H1 (cell line): ENCODE data around the gene DPYSL4. TPM values are rescaled to one million over a fixed set of nuclear protein-coding genes. Genes with fewer than 3 reads are reported as not detected.

Source experiments
- CTCF ChIA-PET: fragments of 300-600 bp; sonication (Branson Sonifier 250); formaldehyde crosslinking; loops from one replicate; lab custom pipeline; 2021; ENCODE audit not compliant: partially characterized antibody; lab: Charles Lee
- POLR2A ChIA-PET: fragments of 300-600 bp; sonication (Branson Sonifier 250); formaldehyde crosslinking; loops from one replicate; lab custom pipeline; 2021; ENCODE audit warnings: inconsistent platforms; ENCODE audit not compliant: partially characterized antibody; lab: Charles Lee
- DNase-seq, 2 experiments: peaks; one replicate each; pipeline versions ENCODE4 v3.0.0 to v3.0.0-alpha.2; 2010 to 2022; ENCODE audit warnings: low spot score in 2 of 2, low read depth in 1 of 2, mixed read lengths in 1 of 2
- FAIRE-seq: peaks from 2 replicates; lab custom pipeline; 2011; peaks lifted over from hg19 to GRCh38; lab: Jason Lieb, UNC
- H2AFZ ChIP-seq: 2 replicates; pipeline ENCODE4 v1.8.1; 2012; ENCODE audit warnings: low read length, inconsistent platforms
- H2AK5ac ChIP-seq: 2 replicates; pipeline ENCODE4 v1.6.1; 2013; ENCODE audit warnings: low read depth, low read length
- H2BK120ac ChIP-seq: replicated peaks from 2 replicates; pipeline ENCODE3; 2013; ENCODE audit warnings: low read depth, low read length, inconsistent platforms
- H2BK12ac ChIP-seq: 2 replicates; pipeline ENCODE4 v1.6.1; 2013; ENCODE audit warnings: low read depth, low read length
- H2BK15ac ChIP-seq: 2 replicates; pipeline ENCODE4 v1.6.1; 2013; ENCODE audit warnings: low read length
- H2BK20ac ChIP-seq: 2 replicates; pipeline ENCODE4 v1.6.1; 2013; ENCODE audit warnings: low read length
- H2BK5ac ChIP-seq: 2 replicates; pipeline ENCODE4 v1.6.1; 2013; ENCODE audit warnings: low read depth, low read length
- H3K14ac ChIP-seq: 2 replicates; pipeline ENCODE4 v1.6.1; 2013; ENCODE audit warnings: inconsistent platforms; ENCODE audit not compliant: insufficient read length
- H3K18ac ChIP-seq: 2 replicates; pipeline ENCODE4 v1.6.1; 2013; ENCODE audit warnings: low read length; ENCODE audit errors: extremely low read depth
- H3K23ac ChIP-seq: 2 replicates; pipeline ENCODE4 v1.6.1; 2013; ENCODE audit warnings: inconsistent platforms; ENCODE audit not compliant: insufficient read length
- H3K23me2 ChIP-seq: 2 replicates; pipeline ENCODE4 v1.6.1; 2013; ENCODE audit warnings: low read depth, low read length
- H3K27ac ChIP-seq: 2 replicates; pipeline ENCODE4 v1.6.1; 2011; ENCODE audit warnings: low read depth, low read length, inconsistent platforms
- H3K27me3 ChIP-seq, 4 experiments: replicated peaks in 1 of 4; 1 replicate in 1 of 4; 2 replicates in 3 of 4; pipeline versions ENCODE4 v1.6.1 to v1.8.1; 2011 to 2013; ENCODE audit warnings: low read length in 3 of 4, mild to moderate bottlenecking in 3 of 4, inconsistent platforms in 2 of 4, mixed read lengths in 2 of 4, moderate library complexity in 1 of 4; ENCODE audit not compliant: control insufficient read depth in 3 of 4, insufficient read depth in 3 of 4; ENCODE audit errors: extremely low read depth in 1 of 4
- H3K36me3 ChIP-seq, 4 experiments: 2 replicates each; pipeline versions ENCODE4 v1.6.1 to v1.8.1; 2011 to 2013; ENCODE audit warnings: mild to moderate bottlenecking in 4 of 4, low read length in 3 of 4, moderate library complexity in 2 of 4, control low read depth in 1 of 4, inconsistent platforms in 1 of 4; ENCODE audit not compliant: insufficient read depth in 4 of 4, control insufficient read depth in 2 of 4
- H3K4ac ChIP-seq: replicated peaks from 2 replicates; pipeline ENCODE3; 2013; ENCODE audit warnings: low read length, low read depth, mixed read lengths, inconsistent platforms; ENCODE audit not compliant: insufficient read length
- H3K4me1 ChIP-seq, 4 experiments: replicated peaks in 1 of 4; 1 replicate in 1 of 4; 2 replicates in 3 of 4; pipeline versions ENCODE4 v1.6.1 to v1.8.1; 2011 to 2013; ENCODE audit warnings: low read length in 3 of 4, inconsistent platforms in 2 of 4, mixed read lengths in 1 of 4; ENCODE audit not compliant: insufficient read depth in 4 of 4, control insufficient read depth in 3 of 4
- H3K4me2 ChIP-seq, 2 experiments: 2 replicates each; pipeline versions ENCODE4 v1.6.1 to v1.8.1; 2011 to 2013; ENCODE audit warnings: low read depth in 2 of 2, low read length in 2 of 2, control low read depth in 1 of 2, inconsistent platforms in 1 of 2, mild to moderate bottlenecking in 1 of 2; ENCODE audit not compliant: insufficient read depth in 1 of 2
- H3K4me3 ChIP-seq, 4 experiments: fragments of 200-600, 300-600 bp in 1 of 4; sonication (generic), shearing (Covaris generic), sonication (Bioruptor Twin) in 1 of 4; 2 replicates each; pipeline versions ENCODE4 v1.5.1 to v1.8.1; 2011 to 2016; ENCODE audit warnings: low read length in 4 of 4, low read depth in 3 of 4, control low read depth in 2 of 4, inconsistent platforms in 2 of 4, mild to moderate bottlenecking in 2 of 4, mixed read lengths in 1 of 4, moderate library complexity in 1 of 4; ENCODE audit not compliant: insufficient read depth in 2 of 4; ENCODE audit errors: extremely low read depth in 1 of 4
- H3K56ac ChIP-seq: replicated peaks from 2 replicates; pipeline ENCODE3; 2013; ENCODE audit warnings: low read depth, mild to moderate bottlenecking, mixed read lengths, low read length, inconsistent platforms; ENCODE audit not compliant: insufficient read length
- H3K79me1 ChIP-seq: 2 replicates; pipeline ENCODE4 v1.6.1; 2013; ENCODE audit warnings: low read depth, low read length, control low read depth
- H3K79me2 ChIP-seq, 2 experiments: 2 replicates each; pipeline versions ENCODE4 v1.6.1 to v1.8.1; 2012 to 2013; ENCODE audit warnings: low read length in 2 of 2, mild to moderate bottlenecking in 2 of 2, inconsistent platforms in 1 of 2; ENCODE audit not compliant: insufficient read depth in 2 of 2, control insufficient read depth in 1 of 2
- H3K9ac ChIP-seq, 4 experiments: replicated peaks in 1 of 4; 1 replicate in 1 of 4; 2 replicates in 3 of 4; pipeline versions ENCODE4 v1.6.1 to v1.8.1; 2011 to 2013; ENCODE audit warnings: low read depth in 3 of 4, low read length in 3 of 4, control low read depth in 2 of 4, mild to moderate bottlenecking in 2 of 4, moderate library complexity in 2 of 4, inconsistent platforms in 1 of 4; ENCODE audit errors: extremely low read depth in 1 of 4
- H3K9me3 ChIP-seq, 2 experiments: 2 replicates each; pipeline versions ENCODE4 v1.6.1 to v1.8.1; 2012 to 2013; ENCODE audit warnings: mild to moderate bottlenecking in 2 of 2, moderate library complexity in 2 of 2, control low read depth in 1 of 2, inconsistent platforms in 1 of 2, low read depth in 1 of 2, low read length in 1 of 2, mixed read lengths in 1 of 2; ENCODE audit not compliant: insufficient read depth in 2 of 2
- H4K20me1 ChIP-seq, 2 experiments: replicated peaks in 1 of 2; 2 replicates each; pipeline versions ENCODE3 to v1.8.1; 2011 to 2013; ENCODE audit warnings: inconsistent platforms in 2 of 2, low read length in 2 of 2, mild to moderate bottlenecking in 1 of 2; ENCODE audit not compliant: insufficient read depth in 2 of 2, control insufficient read depth in 1 of 2
- H4K5ac ChIP-seq: 2 replicates; pipeline ENCODE4 v1.6.1; 2013; ENCODE audit warnings: low read length, low read depth, mixed read lengths, inconsistent platforms; ENCODE audit not compliant: insufficient read length
- H4K8ac ChIP-seq: 2 replicates; pipeline ENCODE4 v1.8.0; 2013; ENCODE audit warnings: mild to moderate bottlenecking, moderate library complexity, low read length, inconsistent platforms; ENCODE audit not compliant: insufficient read depth; ENCODE audit errors: extremely low read depth
- H4K91ac ChIP-seq: replicated peaks from 2 replicates; pipeline ENCODE3; 2013; ENCODE audit warnings: low read length, mixed read lengths, inconsistent platforms; ENCODE audit not compliant: insufficient read length
- BCL11A ChIP-seq, 2 experiments: IDR thresholded peaks; one replicate each; pipeline ENCODE4 v1.6.1; 2011; ENCODE audit warnings: low read depth in 2 of 2, low read length in 2 of 2, mild to moderate bottlenecking in 2 of 2
- CEBPB ChIP-seq: IDR thresholded peaks from 2 replicates; pipeline ENCODE4 v1.6.1; 2012; ENCODE audit warnings: low read depth, low read length
- CTBP2 ChIP-seq: IDR thresholded peaks from 2 replicates; pipeline ENCODE4 v1.7.0; 2011; ENCODE audit warnings: borderline replicate concordance, mild to moderate bottlenecking, moderate library complexity, mixed read lengths, low read length; ENCODE audit not compliant: insufficient read depth, insufficient read length
- EP300 ChIP-seq, 2 experiments: IDR thresholded peaks; 1 replicate in 1 of 2; 2 replicates in 1 of 2; pipeline ENCODE4 v1.6.1; 2011 to 2012; ENCODE audit warnings: low read depth in 2 of 2, low read length in 2 of 2, mild to moderate bottlenecking in 2 of 2, borderline replicate concordance in 1 of 2, inconsistent platforms in 1 of 2, moderate library complexity in 1 of 2
- HDAC6 ChIP-seq: IDR thresholded peaks from one replicate; pipeline ENCODE4 v1.7.1; 2012; ENCODE audit warnings: low read depth, mild to moderate bottlenecking, inconsistent platforms, low read length, moderate library complexity
- JUND ChIP-seq: IDR thresholded peaks from 2 replicates; pipeline ENCODE4 v1.6.1; 2011; ENCODE audit warnings: mild to moderate bottlenecking, improper control_type of control experiment, low read length
- KDM5A ChIP-seq: fragments of 200-600 bp; IDR thresholded peaks from 2 replicates; pipeline ENCODE4 v1.7.1; 2012; ENCODE audit warnings: mild to moderate bottlenecking, low read length, inconsistent platforms, mixed read lengths
- NRF1 ChIP-seq: IDR thresholded peaks from 2 replicates; pipeline ENCODE4 v1.6.1; 2011; ENCODE audit warnings: mild to moderate bottlenecking, low read depth, low read length, improper control_type of control experiment
- POLR2A ChIP-seq, 2 experiments: IDR thresholded peaks; 1 replicate in 1 of 2; 2 replicates in 1 of 2; pipeline ENCODE4 v1.6.1; 2011; ENCODE audit warnings: low read depth in 2 of 2, low read length in 2 of 2, mild to moderate bottlenecking in 2 of 2; ENCODE audit errors: control extremely low read depth in 1 of 2
- POU5F1 ChIP-seq: IDR thresholded peaks from 2 replicates; pipeline ENCODE4 v1.6.1; 2011; ENCODE audit warnings: low read depth, mild to moderate bottlenecking, low read length, moderate library complexity
- RAD21 ChIP-seq, 2 experiments: IDR thresholded peaks in 1 of 2; conservative IDR thresholded peaks in 1 of 2; 2 replicates each; pipeline ENCODE4 v1.6.1; 2011; ENCODE audit warnings: low read depth in 2 of 2, low read length in 2 of 2, improper control_type of control experiment in 1 of 2, inconsistent platforms in 1 of 2, mild to moderate bottlenecking in 1 of 2, moderate library complexity in 1 of 2
- SIRT6 ChIP-seq: IDR thresholded peaks from one replicate; pipeline ENCODE4 v1.7.1; 2012; ENCODE audit warnings: low read length, inconsistent platforms
- SUZ12 ChIP-seq: fragments of 200-600 bp; sonication (generic); IDR thresholded peaks from 2 replicates; pipeline ENCODE4 v1.6.1; 2012; ENCODE audit warnings: mild to moderate bottlenecking, inconsistent platforms, low read length, moderate library complexity, mixed read lengths
- TAF1 ChIP-seq: IDR thresholded peaks from 2 replicates; pipeline ENCODE4 v1.6.1; 2011; ENCODE audit warnings: mild to moderate bottlenecking, low read depth, low read length
- TCF12 ChIP-seq: IDR thresholded peaks from 2 replicates; pipeline ENCODE4 v1.6.1; 2011; ENCODE audit warnings: low read depth, mild to moderate bottlenecking, low read length
- WGBS, 2 experiments: shearing (Covaris generic) in 1 of 2; methylation state at CpG; one replicate each; pipeline versions ENCODE4 v1.1.6 to v1.1.7; 2013 to 2015; ENCODE audit warnings: low lambda C conversion rate in 2 of 2, mixed read lengths in 2 of 2, inconsistent platforms in 1 of 2, low coverage in 1 of 2, missing lambda C conversion rate in 1 of 2; ENCODE audit not compliant: insufficient replicate concordance in 2 of 2, insufficient coverage in 1 of 2, insufficient read length in 1 of 2; ENCODE audit errors: extremely low coverage in 1 of 2, missing lambda C conversion rate in 1 of 2; 5-methylcytosine and 5-hydroxymethylcytosine counted together
- polyA plus RNA-seq, 7 experiments: library from polyadenylated mRNA; depleted of rRNA in 3 of 7; stranded (reverse) in 5 of 7; unstranded in 2 of 7; fragments of >200 nt in 5 of 7; fragments of 200-250 nt in 2 of 7; gene quantifications; 1 replicate in 5 of 7; 2 replicates in 1 of 7; 4 replicates in 1 of 7; pipeline versions ENCODE4 v1.2.1 to v1.2.3, GENCODE V29; 2011 to 2013; ENCODE audit warnings: missing spikeins in 2 of 7, mixed read lengths in 2 of 7
- total RNA-seq: library from RNA; stranded (reverse); fragmentation: NEBNext Ultra II Directional; extraction: Animal tissue kit (Norgen Biotek cat#: 25700); gene quantifications from 2 replicates; pipeline ENCODE4 v1.2.1, GENCODE V29; 2021

The DPYSL4 gene
- total and polyA plus RNA-seq, 2 of the 8 experiments (the other 6 are each of a cell fraction or from before 2014, with no cell fraction given), result 12.9 to 15.2 TPM

DNA sequence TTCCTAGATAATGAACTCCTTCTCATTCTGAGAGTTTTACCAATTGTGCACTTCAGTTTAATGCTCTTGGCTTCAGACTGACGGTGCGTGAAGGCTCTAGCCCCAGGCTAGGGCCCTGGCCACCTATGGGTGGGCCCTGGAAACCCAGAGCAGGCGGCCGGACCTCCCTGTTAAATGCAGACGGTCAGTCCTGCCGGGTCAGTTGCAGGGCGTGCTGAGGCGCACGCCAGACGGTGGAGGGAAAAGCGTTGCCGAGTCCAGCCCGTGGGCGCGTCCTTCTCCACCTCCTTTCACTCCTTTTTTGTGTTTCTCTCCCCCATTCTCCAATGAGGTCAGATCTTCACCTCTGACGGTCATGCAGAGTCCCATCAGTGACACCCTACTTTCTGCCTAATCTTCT, 2.3 kb downstream of the DPYSL4 start:
- 90% methylated on average over 16 of the region's 16 CpGs; no CpG with 5 or more reads in 1 of the 2 experiments for WGBS, 2 experiments
- Histone ChIP-seq H3K4me3 (no peak overlapping the region), H4K20me1 (peaks cover 2 to 19% of the 10 kb centered on the region in 2 experiments), H3K79me2 (no peaks in the 10 kb centered on the region), H2BK120ac (no peak overlapping the region), H3K36me3 (no peaks in the 10 kb centered on the region; a peak in 2 of 8 replicates), H3K4me2 (no peak overlapping the region; a peak in 1 of 4 replicates), H3K4ac (no peak overlapping the region), H3K9ac (no peak overlapping the region), H3K9me3 (no peaks in the 10 kb centered on the region), H3K27me3 (peaks cover 19 to 44% (median 37%) of the 10 kb centered on the region in 4 experiments), H4K5ac (no peak overlapping the region), H2BK15ac (no peak overlapping the region), H4K91ac (no peak overlapping the region), H3K18ac (no peak overlapping the region), H3K14ac (no peak overlapping the region), H3K27ac (no peak overlapping the region), H2BK12ac (no peak overlapping the region), H3K79me1 (peaks cover 5% of the 10 kb centered on the region; the same call in 1 of the 2 replicates), H2BK20ac (no peak overlapping the region), H2AFZ (no peak overlapping the region), H3K4me1 (peaks cover 0 to 18% (median 8%) of the 10 kb centered on the region in 4 experiments; a peak in 4 of 7 replicates), H3K23me2 (peaks cover 15% of the 10 kb centered on the region; the same call in 1 of the 2 replicates), H2AK5ac (no peak overlapping the region), H4K8ac (no peak overlapping the region), H2BK5ac (no peak overlapping the region), H3K23ac (no peak overlapping the region), H3K56ac (no peak overlapping the region)
- ChIA-PET CTCF (interaction anchor here (0.6 kb wide), 1 partner anchor 234 kb away, joined by 3 read pairs; no protein-coding TSS in a partner anchor), POLR2A (no interaction called here)
- FAIRE-seq (no peak), DNase-seq (no peak)
- TF ChIP-seq SUZ12 (no peak), CTBP2 (no peak), SIRT6 (no peak), JUND (no peak), POLR2A (IDR thresholded peaks at IDR 0.05; ENCODE audit: control extremely low read depth in 1 of 2, low read depth in 2 of 2, low read length in 2 of 2) (no peak), POU5F1 (no peak), CEBPB (no peak), EP300 (IDR thresholded peaks at IDR 0.05; ENCODE audit: borderline replicate concordance in 1 of 2, low read depth in 2 of 2, low read length in 2 of 2) (no peak), KDM5A (no peak), TCF12 (no peak), TAF1 (no peak), BCL11A (IDR thresholded peaks at IDR 0.05; ENCODE audit: low read depth in 2 of 2, low read length in 2 of 2) (no peak), NRF1 (no peak), RAD21 (IDR thresholded peaks at IDR 0.05 in 1 of 2, conservative IDR thresholded peaks at IDR 0.05 in 1 of 2; ENCODE audit: low read depth in 2 of 2, low read length in 2 of 2) (no peak), HDAC6 (no peak)
